Measurements from ENCODE around the gene CFAP53. TPM values are rescaled to one million over a fixed set of nuclear protein-coding genes. Genes with fewer than 3 reads are reported as not detected.
"Not testable (repeated sequence)": the region's sequence is repeated elsewhere in the genome, so short reads cannot be mapped to it uniquely, and the experiment has no call there.

The CFAP53 gene
- total RNA-seq, 2 experiments from 2014 or later: 0.21 to 0.29 TPM

DNA sequence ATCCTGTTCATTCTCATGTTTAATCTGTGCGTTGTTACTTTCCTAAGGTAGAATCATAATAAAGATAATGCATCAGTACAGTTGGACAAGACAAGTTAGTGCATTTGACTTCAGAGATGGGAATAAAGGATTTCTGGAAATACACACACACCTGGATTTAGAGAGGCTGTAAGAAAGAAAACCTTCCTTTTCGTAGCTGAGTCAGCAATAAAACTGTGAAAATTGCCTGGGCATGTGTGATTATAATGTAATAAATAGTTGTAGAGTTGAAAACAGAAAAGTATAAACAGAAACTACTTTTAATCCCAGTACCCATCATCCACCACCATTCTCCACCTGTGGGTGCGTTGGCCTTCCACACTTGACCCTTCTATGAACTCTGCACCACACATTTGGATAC is 15.4 kb downstream of the CFAP53 start:
- Mint-ChIP-seq H3K4me3 (no peak overlapping the region), H3K9me3 (ENCODE audit: insufficient read depth) (no peaks in the 10 kb centered on the region), H3K36me3 (ENCODE audit: low read depth) (no peaks in the 10 kb centered on the region), H3K4me1 (ENCODE audit: low read depth) (peaks cover 3% of the 10 kb centered on the region), H3K27ac (no peak overlapping the region), H3K27me3 (ENCODE audit: low read depth) (no peaks in the 10 kb centered on the region)
- ChIA-PET POLR2A (no interaction called here), CTCF (interaction anchor here (0.8 kb wide), 1 partner anchor 105 kb away, joined by 3 read pairs; no protein-coding TSS in a partner anchor)
- ATAC-seq (no peak), DNase-seq (no peak)

DNA sequence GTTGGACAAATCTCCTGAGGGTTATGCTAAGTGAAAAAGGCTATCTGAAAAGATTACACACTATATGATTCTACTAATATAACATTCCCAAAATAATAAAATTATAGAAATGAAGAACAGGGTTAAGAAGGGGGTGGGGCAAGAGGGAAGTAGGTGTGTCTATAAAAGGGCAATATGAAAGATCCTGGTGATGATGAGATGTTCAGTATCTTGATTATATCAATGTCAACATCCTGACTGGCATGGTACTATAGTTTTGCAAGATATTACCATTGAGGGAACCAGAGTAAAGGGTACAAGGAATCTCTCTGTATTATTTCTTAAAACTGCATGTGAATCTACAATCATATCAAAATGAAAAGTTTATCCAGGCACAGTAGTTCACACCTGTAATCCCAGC is 16.7 kb downstream of the CFAP53 start:
- DNase-seq: no peak
- Mint-ChIP-seq H3K27me3 (ENCODE audit: low read depth) (no peaks in the 10 kb centered on the region), H3K9me3 (ENCODE audit: insufficient read depth) (no peaks in the 10 kb centered on the region), H3K4me3 (no peak overlapping the region), H3K36me3 (ENCODE audit: low read depth) (no peaks in the 10 kb centered on the region), H3K27ac (no peak overlapping the region), H3K4me1 (ENCODE audit: low read depth) (peaks cover 3% of the 10 kb centered on the region)
- CTCF ChIA-PET: no interaction called here
- ATAC-seq: no peak
- POLR2A ChIA-PET: no interaction called here

DNA sequence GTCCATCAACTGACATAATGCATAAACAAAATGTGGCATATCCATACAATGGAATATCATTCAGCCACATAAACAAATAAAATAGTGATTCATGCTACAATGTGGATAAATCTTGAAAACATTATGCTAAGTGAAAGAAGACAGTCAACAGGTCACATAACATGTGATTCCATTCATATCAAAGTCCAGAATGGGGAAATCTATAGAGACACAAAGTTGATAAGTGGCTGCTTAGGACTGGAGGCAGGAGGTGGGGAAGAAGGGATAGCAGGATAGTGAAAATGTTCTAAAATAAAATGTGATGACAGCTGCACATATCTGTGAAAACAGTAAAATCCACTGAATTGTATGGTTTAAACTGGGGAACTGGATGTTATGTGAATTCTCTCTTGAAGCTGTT is 18.7 kb downstream of the CFAP53 start:
- POLR2A ChIA-PET: no interaction called here
- H3K4me1 Mint-ChIP-seq (ENCODE audit: low read depth): peaks cover 3% of the 10 kb centered on the region
- H3K36me3 Mint-ChIP-seq (ENCODE audit: low read depth): no peaks in the 10 kb centered on the region
- H3K4me3 Mint-ChIP-seq: no peak overlapping the region
- H3K9me3 Mint-ChIP-seq (ENCODE audit: insufficient read depth): no peaks in the 10 kb centered on the region
- no peaks in the 10 kb centered on the region for H3K27me3 Mint-ChIP-seq (ENCODE audit: low read depth)
- no peak overlapping the region for H3K27ac Mint-ChIP-seq
- CTCF ChIA-PET: no interaction called here
- no peak for DNase-seq
- ATAC-seq: no peak

DNA sequence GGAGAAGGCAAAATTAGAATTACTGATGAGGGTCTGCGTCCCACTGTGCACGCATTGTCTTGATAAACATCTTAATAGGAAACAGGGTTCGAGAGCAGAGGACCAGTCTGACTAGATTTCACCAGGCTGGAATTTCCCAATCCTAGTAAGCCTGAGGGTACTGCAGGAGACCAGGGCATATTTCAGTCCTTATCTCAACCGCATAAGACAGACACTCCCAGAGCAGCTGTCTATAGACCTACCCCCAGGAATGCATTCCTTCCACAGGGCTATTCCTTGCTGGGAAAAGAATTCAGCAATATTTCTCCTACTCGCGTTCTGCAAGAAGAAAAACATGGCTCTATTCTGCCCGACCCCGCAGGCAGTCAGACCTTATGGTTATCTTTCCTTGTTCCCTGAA is 24.5 kb downstream of the CFAP53 start:
- H3K27me3 Mint-ChIP-seq (ENCODE audit: low read depth); ATAC-seq; POLR2A ChIA-PET; H3K4me1 Mint-ChIP-seq (ENCODE audit: low read depth); H3K9me3 Mint-ChIP-seq (ENCODE audit: insufficient read depth); DNase-seq; H3K4me3 Mint-ChIP-seq; H3K27ac Mint-ChIP-seq; H3K36me3 Mint-ChIP-seq (ENCODE audit: low read depth): not testable (repeated sequence)
- CTCF ChIA-PET: interaction anchor here (1.4 kb wide), 1 partner anchor 26 kb away, joined by 4 read pairs; no protein-coding TSS in a partner anchor

DNA sequence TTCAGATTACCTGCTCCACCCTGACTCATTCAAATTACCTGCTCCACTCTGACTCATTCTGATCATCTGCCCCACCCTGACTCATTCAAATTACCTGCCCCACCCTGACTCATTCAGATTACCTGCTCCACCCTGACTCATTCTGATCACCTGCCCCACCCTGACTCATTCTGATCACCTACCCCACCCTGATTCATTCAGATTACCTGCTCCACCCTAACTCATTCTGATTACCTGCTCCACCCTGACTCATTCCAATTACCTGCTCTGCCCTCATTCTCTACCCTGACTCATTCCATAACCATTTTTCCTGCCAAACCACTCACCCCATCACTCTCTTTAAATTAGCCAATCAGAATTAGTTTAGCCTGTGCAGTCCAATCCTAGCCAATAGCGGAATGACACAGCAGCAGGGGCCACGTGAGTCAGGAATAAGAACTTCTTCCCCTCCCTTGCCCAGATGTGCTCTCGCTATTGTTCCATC is 26.2 kb downstream of the CFAP53 start:
- Mint-ChIP-seq H3K27me3 (ENCODE audit: low read depth) (peaks cover 5% of the 10 kb centered on the region), H3K4me1 (ENCODE audit: low read depth) (no peaks in the 10 kb centered on the region), H3K4me3 (no peak overlapping the region), H3K27ac (no peak overlapping the region), H3K36me3 (ENCODE audit: low read depth) (no peaks in the 10 kb centered on the region), H3K9me3 (ENCODE audit: insufficient read depth) (no peaks in the 10 kb centered on the region)
- ChIA-PET CTCF (no interaction called here), POLR2A (no interaction called here)
- DNase-seq (no peak), ATAC-seq (no peak)

DNA sequence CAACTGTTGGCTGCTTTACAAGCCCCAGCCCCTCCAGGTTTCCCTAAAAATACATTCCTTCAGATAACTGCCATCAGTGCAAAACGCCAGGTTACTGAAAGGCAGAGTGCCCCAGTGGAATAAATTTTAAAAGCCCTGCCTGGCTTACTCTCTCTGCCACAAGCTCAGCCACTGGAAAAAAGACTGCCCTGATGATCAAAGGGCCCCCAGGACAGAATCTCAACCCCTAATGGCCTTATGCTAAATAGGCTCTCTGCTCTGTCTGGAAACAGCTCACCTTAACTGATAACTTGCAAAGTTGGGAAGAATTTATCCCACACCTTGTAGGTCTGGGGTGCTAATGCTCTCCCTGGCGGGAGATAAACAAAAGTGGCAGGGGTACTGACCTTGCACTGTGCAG is 33.9 kb downstream of the CFAP53 start:
- H3K27ac Mint-ChIP-seq: no peak overlapping the region
- ChIA-PET POLR2A (no interaction called here), CTCF (interaction anchor here (2.9 kb wide), 1 partner anchor 14 kb away, joined by 11 read pairs; no protein-coding TSS in a partner anchor)
- no peaks in the 10 kb centered on the region for H3K36me3 Mint-ChIP-seq (ENCODE audit: low read depth)
- peaks cover 15% of the 10 kb centered on the region for H3K27me3 Mint-ChIP-seq (ENCODE audit: low read depth)
- H3K4me1 Mint-ChIP-seq (ENCODE audit: low read depth): no peaks in the 10 kb centered on the region
- ATAC-seq: no peak
- H3K4me3 Mint-ChIP-seq: no peak overlapping the region
- no peaks in the 10 kb centered on the region for H3K9me3 Mint-ChIP-seq (ENCODE audit: insufficient read depth)
- no peak for DNase-seq

DNA sequence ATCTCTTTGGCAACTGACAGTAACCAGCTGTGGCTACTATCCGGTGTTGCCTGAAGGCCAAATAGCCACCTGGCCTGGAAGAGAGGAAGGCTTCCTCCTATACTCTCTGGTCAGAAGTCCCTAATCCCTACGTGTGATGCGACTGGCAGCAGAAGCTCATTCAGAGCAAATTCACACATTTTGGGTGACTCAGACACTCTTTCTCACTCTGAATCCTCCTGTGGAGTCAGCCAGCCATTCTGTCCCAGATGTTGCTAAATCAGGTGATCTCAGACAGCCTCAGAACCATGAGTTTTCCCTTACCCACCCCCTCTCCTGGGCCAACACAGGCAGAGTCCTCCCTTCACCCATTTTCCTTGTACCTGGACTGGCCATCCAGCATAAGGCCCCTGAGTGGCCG is 34.7 kb downstream of the CFAP53 start:
- CTCF ChIA-PET: interaction anchor here (2.2 to 2.9 kb wide), 2 partner anchors 13 to 125 kb away, joined by 11 read pairs; no protein-coding TSS in a partner anchor
- no peak overlapping the region for H3K27ac Mint-ChIP-seq

DNA sequence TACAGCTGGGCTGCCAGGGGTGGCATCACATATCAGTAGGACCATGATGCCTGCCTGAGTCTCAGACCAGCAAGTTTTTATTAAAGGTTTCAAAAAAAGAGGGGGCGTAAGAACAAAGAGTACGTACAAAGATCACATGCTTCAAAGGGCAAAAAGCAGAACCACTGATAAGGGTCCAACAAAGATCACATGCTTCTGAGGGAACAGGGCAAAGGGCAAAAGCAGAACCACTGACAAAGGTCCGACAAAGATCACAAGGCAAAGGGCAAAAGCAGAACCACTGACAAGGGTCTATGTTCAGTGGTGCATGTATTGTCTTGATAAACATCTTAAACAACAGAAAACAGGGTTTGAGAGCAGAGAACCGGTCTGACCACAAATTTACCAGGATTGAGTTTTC is 46.0 kb downstream of the CFAP53 start:
- DNase-seq; H3K36me3 Mint-ChIP-seq (ENCODE audit: low read depth); H3K9me3 Mint-ChIP-seq (ENCODE audit: insufficient read depth); H3K4me3 Mint-ChIP-seq; POLR2A ChIA-PET; ATAC-seq; H3K4me1 Mint-ChIP-seq (ENCODE audit: low read depth); H3K27ac Mint-ChIP-seq: not testable (repeated sequence)
- CTCF ChIA-PET: interaction anchor here (1.4 to 2.2 kb wide), 2 partner anchors 137 to 139 kb away, joined by 5 to 7 read pairs; no protein-coding TSS in a partner anchor
- H3K27me3 Mint-ChIP-seq (ENCODE audit: low read depth): peaks cover 14% of the 10 kb centered on the region

More for the DNA sequence above, 34.7 kb downstream of the CFAP53 start:
- ATAC-seq (no peak), DNase-seq (no peak)
- Mint-ChIP-seq H3K9me3 (ENCODE audit: insufficient read depth) (no peaks in the 10 kb centered on the region), H3K27me3 (ENCODE audit: low read depth) (peaks cover 15% of the 10 kb centered on the region), H3K36me3 (ENCODE audit: low read depth) (no peaks in the 10 kb centered on the region), H3K4me1 (ENCODE audit: low read depth) (no peaks in the 10 kb centered on the region), H3K4me3 (no peak overlapping the region)
- POLR2A ChIA-PET: no interaction called here

DNA sequence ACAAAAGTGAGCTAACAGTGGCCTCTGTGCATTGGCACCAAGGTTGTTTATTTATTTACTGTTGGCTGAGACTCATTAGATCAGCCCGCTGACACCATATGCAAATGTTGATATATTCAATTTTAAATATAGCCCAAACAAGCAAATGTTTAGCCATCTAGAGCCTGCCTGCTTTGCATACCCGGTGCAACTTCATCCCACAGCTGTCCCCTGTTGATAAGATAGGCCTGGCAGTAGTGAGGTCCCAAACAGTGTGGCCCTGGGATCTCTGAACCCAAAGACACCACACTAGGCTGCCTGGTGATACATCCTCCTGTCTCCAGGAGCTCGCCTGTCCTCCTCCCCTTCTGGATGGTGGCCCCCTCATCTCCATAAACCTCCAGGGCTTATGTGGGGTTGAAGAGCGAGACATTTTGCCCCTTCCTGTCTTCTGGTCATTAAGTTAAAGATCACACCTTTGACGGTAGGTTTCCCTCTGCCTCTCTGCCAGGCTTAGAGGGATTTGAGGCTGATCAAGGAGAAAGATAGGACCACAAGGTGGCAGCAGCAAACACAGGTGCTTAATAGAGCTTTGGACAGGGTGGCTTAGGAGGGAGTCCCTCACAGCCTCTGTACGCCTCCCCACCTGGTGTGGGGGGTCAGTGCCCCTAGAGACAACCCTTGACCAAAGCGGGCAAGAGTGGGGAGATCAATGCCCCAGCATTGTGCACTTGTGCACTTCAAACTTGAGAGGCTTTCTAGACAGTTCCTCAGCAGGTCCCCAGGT is 47.7 kb downstream of the CFAP53 start:
- Mint-ChIP-seq H3K27me3 (ENCODE audit: low read depth) (peaks cover 13% of the 10 kb centered on the region), H3K27ac (no peak overlapping the region), H3K9me3 (ENCODE audit: insufficient read depth) (peaks cover 5% of the 10 kb centered on the region), H3K4me1 (ENCODE audit: low read depth) (no peaks in the 10 kb centered on the region), H3K36me3 (ENCODE audit: low read depth) (no peaks in the 10 kb centered on the region), H3K4me3 (no peak overlapping the region)
- DNase-seq: peak; percentile 57
- peak; percentile 69 for ATAC-seq
- ChIA-PET CTCF (interaction anchor here (0.6 to 3.8 kb wide), 14 partner anchors 12 to 211 kb away, joined by 3 to 85 read pairs (median 4); partner anchors contain the start of genes CFAP53, MBD1 and MYO5B), POLR2A (no interaction called here)

DNA sequence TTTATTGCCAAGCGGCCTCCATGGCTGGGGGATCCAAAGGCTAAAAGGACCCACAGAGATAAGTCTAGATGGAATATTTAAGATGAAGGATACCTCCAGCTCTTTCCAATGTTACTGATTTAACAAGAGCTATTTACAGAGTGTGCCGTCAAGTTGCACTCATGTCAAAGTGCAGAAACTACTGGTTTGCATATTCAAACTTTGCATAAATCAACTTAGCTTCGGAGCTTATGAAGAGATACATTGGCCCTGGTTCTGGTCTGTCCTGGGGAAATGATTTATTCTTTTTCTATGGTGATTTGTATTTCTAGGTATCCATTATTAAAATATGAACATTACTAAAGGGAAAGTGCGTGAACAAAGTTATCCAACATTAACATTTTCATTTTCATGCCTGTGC is 57.0 kb downstream of the CFAP53 start:
- ATAC-seq (no peak), DNase-seq (no peak)
- peaks cover 2% of the 10 kb centered on the region for H3K4me1 Mint-ChIP-seq (ENCODE audit: low read depth)
- no peaks in the 10 kb centered on the region for H3K36me3 Mint-ChIP-seq (ENCODE audit: low read depth)
- peaks cover 26% of the 10 kb centered on the region for H3K27me3 Mint-ChIP-seq (ENCODE audit: low read depth)
- H3K4me3 Mint-ChIP-seq: no peak overlapping the region
- ChIA-PET POLR2A (no interaction called here), CTCF (interaction anchor here (0.6 kb wide), 1 partner anchor 698 kb away, joined by 3 read pairs; no protein-coding TSS in a partner anchor)
- no peak overlapping the region for H3K27ac Mint-ChIP-seq
- no peaks in the 10 kb centered on the region for H3K9me3 Mint-ChIP-seq (ENCODE audit: insufficient read depth)

DNA sequence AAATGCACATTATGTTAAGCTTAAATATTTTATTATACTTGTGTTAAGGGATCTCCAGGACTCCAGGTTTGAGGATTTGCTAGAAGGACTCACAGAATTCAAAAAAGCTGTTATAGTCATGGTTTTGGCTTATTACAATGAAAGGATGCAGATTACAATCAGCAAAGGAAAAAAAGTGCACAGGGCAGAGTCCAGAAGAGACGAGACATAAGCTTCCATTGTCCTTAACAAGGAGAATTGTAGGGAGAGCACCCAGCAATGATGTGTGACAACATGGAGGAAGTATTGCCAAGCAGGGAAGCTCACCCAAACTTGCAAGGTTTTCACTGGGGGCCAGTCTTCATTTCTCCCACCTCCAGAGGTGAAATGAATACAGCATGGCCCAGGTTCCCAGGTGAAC is 58.6 kb downstream of the CFAP53 start:
- DNase-seq (no peak), ATAC-seq (no peak)
- H3K27me3 Mint-ChIP-seq (ENCODE audit: low read depth): peaks cover 37% of the 10 kb centered on the region
- no peak overlapping the region for H3K27ac Mint-ChIP-seq
- peaks cover 9% of the 10 kb centered on the region for H3K4me1 Mint-ChIP-seq (ENCODE audit: low read depth)
- H3K9me3 Mint-ChIP-seq (ENCODE audit: insufficient read depth): no peaks in the 10 kb centered on the region
- POLR2A ChIA-PET: no interaction called here
- no peaks in the 10 kb centered on the region for H3K36me3 Mint-ChIP-seq (ENCODE audit: low read depth)
- CTCF ChIA-PET: interaction anchor here (2.0 kb wide), 1 partner anchor 150 kb away, joined by 8 read pairs; no protein-coding TSS in a partner anchor
- no peak overlapping the region for H3K4me3 Mint-ChIP-seq

DNA sequence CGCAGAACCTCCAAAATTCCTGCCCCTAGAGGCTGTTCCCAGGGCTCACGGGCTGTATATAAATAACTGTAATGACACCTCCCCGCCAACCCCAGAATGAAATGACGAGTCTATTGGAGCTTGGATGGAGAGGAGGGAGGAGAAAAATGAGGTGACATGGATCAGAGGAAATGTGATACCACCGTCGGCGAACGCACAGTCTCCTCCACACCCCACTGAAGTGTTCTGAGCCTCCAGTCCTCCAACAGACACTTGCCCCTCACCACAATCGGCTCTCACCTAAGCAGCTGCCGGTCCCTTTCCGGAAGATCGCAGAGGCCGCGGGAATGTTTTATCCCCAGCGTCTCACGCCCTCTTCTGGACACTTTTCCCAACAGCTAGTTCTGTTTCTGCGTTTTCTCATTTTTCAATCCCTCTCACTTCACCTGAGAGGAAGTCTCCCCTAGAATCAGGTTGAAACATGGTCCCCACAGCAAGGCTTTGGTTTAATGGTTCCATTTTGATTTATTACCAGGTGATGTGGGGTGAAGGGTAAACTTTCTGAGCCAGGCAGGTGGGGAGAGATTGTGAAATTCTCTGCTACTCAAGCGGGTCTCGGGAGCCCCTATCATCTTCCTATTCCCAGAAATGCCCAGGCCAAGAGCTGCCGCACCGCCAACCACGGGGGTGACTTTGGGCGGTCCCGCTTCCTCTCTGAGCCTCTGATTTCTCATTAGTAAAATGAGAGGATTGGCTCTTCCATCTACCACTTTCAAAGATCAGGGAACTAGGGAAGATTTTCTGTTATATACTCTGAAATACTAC is 62.3 kb downstream of the CFAP53 start:
- Mint-ChIP-seq H3K27ac (no peak overlapping the region), H3K4me1 (ENCODE audit: low read depth) (peaks cover 9% of the 10 kb centered on the region), H3K36me3 (ENCODE audit: low read depth) (no peaks in the 10 kb centered on the region), H3K4me3 (no peak overlapping the region), H3K27me3 (ENCODE audit: low read depth) (peaks cover 58% of the 10 kb centered on the region), H3K9me3 (ENCODE audit: insufficient read depth) (no peaks in the 10 kb centered on the region)
- ChIA-PET CTCF (interaction anchor here (0.9 to 4.1 kb wide), 5 partner anchors 9 to 260 kb away, joined by 3 to 33 read pairs (median 5); partner anchors contain the start of gene MYO5B), POLR2A (interaction anchor here (0.5 kb wide), 1 partner anchor 255 kb away, joined by 3 read pairs; no protein-coding TSS in a partner anchor)
- ATAC-seq: no peak
- peak; percentile 32 for DNase-seq
